A549 treated with GW870086 at 1 μM for 4 hours (cell line): ENCODE results near the gene CLEC3B. TPM values are rescaled to one million over a fixed set of nuclear protein-coding genes. Genes with fewer than 3 reads are reported as not detected.

ENCODE experiments used
- total RNA-seq: library from RNA; stranded (reverse); fragments of 200-300 nt; extraction: Qiagen RNA extraction; gene quantifications from 5 replicates; pipeline ENCODE4 v1.2.3, GENCODE V29; 2022; ENCODE audit warnings: low read depth

Gene CLEC3B
- 0.27 TPM in 1 of 5 replicates, not detected in the others for total RNA-seq

GRCh38 chr3:45026038-45026437 is at the start of gene CLEC3B:
CLEC3B (plus strand) TSS chr3:45026303; CDS start chr3:45026363, 60 bp downstream.

Other genes with a start within 250 kb of the CLEC3B start
- gene TMEM42, start 164.4 kb upstream of the CLEC3B start, total RNA-seq = 7.3 to 11.4 TPM (median 10.5 TPM) in 5 replicates
- 0.10 to 0.20 TPM (median 0.17 TPM) in 5 replicates for gene TGM4, start 151.7 kb upstream of the CLEC3B start, total RNA-seq
- gene ZDHHC3, start 50.1 kb upstream of the CLEC3B start, total RNA-seq = 34.7 to 46.8 TPM (median 43.0 TPM) in 5 replicates
- 42.9 to 49.4 TPM (median 44.5 TPM) in 5 replicates for gene EXOSC7, start 50.1 kb upstream of the CLEC3B start, total RNA-seq
- gene CDCP1, start 120.1 kb downstream of the CLEC3B start, total RNA-seq = 9.8 to 11.7 TPM (median 10.5 TPM) in 5 replicates
- 9.5 to 15.3 TPM (median 12.9 TPM) in 5 replicates for gene TMEM158, start 200.0 kb downstream of the CLEC3B start, total RNA-seq